Activated CD8-positive, alpha-beta memory T cell treated with anti-CD3 and anti-CD28 coated beads, Interleukin-2, amount 10 ng/mL, durations not matched to agents 7 days and 5 days (primary cell): Measurements from ENCODE around the gene ZC3HAV1L. TPM values are rescaled to one million over a fixed set of nuclear protein-coding genes. Genes with fewer than 3 reads are reported as not detected.

Experiments used
- ATAC-seq: fragments of 150-1000 bp; cut with Tn5 transposase; one replicate; pipeline ENCODE4 v1.10.0; 2021; ENCODE audit warnings: moderate library complexity
- CTCF ChIA-PET: fragments of 350-600 bp; sonication (Branson Sonifier 250); formaldehyde crosslinking; loops from one replicate; lab custom pipeline; 2021; ENCODE audit warnings: antibody characterized with exemption; lab: Charles Lee
- DNase-seq: peaks from one replicate; pipeline ENCODE4 v3.0.0-alpha.2; 2020
- H3K27ac Mint-ChIP-seq: one replicate; pipeline ENCODE4 v1.8.0; 2021; ENCODE audit warnings: mild to moderate bottlenecking, mixed read lengths
- H3K27me3 Mint-ChIP-seq: one replicate; pipeline ENCODE4 v1.8.0; 2021; ENCODE audit warnings: mixed read lengths
- H3K36me3 Mint-ChIP-seq: one replicate; pipeline ENCODE4 v1.8.0; 2021; ENCODE audit warnings: mild to moderate bottlenecking, mixed read lengths
- H3K4me1 Mint-ChIP-seq: one replicate; pipeline ENCODE4 v1.8.0; 2021; ENCODE audit warnings: mixed read lengths
- H3K4me3 Mint-ChIP-seq: one replicate; pipeline ENCODE4 v1.8.0; 2021; ENCODE audit warnings: mild to moderate bottlenecking, moderate library complexity, mixed read lengths
- H3K9me3 Mint-ChIP-seq: one replicate; pipeline ENCODE4 v1.8.0; 2022; ENCODE audit warnings: low read depth, mixed read lengths
- total RNA-seq, 2 experiments: library from RNA; stranded (reverse); gene quantifications; one replicate each; pipeline ENCODE4 v1.2.3, GENCODE V29; 2021

ZC3HAV1L gene
- total RNA-seq, 2 experiments from 2014 or later: 15.7 to 17.9 TPM

- ATAC-seq (peak; percentile 61), DNase-seq (peak; percentile 68)
- CTCF ChIA-PET: interaction anchor here (0.9 to 1.8 kb wide), 3 partner anchors 11 to 47 kb away, joined by 3 to 6 read pairs (median 6); no protein-coding TSS in a partner anchor
- Mint-ChIP-seq H3K27me3 (no peaks in the 10 kb centered on the region), H3K9me3 (no peaks in the 10 kb centered on the region), H3K4me3 (no peak overlapping the region), H3K4me1 (peaks cover 76% of the 10 kb centered on the region), H3K36me3 (peaks cover 79% of the 10 kb centered on the region), H3K27ac (peak overlapping the region; percentile 79)
Measured at GRCh38 chr7:139047970-139048369, 12.1 kb upstream of the ZC3HAV1L start.

- peaks cover 81% of the 10 kb centered on the region for H3K4me1 Mint-ChIP-seq
- ATAC-seq (no peak), DNase-seq (peak; percentile 34)
- peaks cover 72% of the 10 kb centered on the region for H3K36me3 Mint-ChIP-seq
- H3K9me3 Mint-ChIP-seq: no peaks in the 10 kb centered on the region
- peak overlapping the region; percentile 23 for H3K4me3 Mint-ChIP-seq
- CTCF ChIA-PET: interaction anchor here (0.7 to 1.7 kb wide), 7 partner anchors 9 to 57 kb away, joined by 3 to 6 read pairs (median 3); no protein-coding TSS in a partner anchor
- H3K27me3 Mint-ChIP-seq: no peaks in the 10 kb centered on the region
- peak overlapping the region; percentile 90 for H3K27ac Mint-ChIP-seq
Measured at GRCh38 chr7:139046143-139046542, 10.3 kb upstream of the ZC3HAV1L start.

GRCh38 chr7:139044813-139045794 is 9.3 kb upstream of the ZC3HAV1L start:
- DNase-seq (peak; percentile 64), ATAC-seq (peak; percentile 27)
- Mint-ChIP-seq H3K36me3 (peaks cover 69% of the 10 kb centered on the region), H3K27me3 (no peaks in the 10 kb centered on the region), H3K9me3 (no peaks in the 10 kb centered on the region), H3K4me3 (peak overlapping the region; percentile 56), H3K27ac (peak overlapping the region; percentile 90), H3K4me1 (peaks cover 78% of the 10 kb centered on the region)
- CTCF ChIA-PET: interaction anchor here (0.7 to 1.7 kb wide), 9 partner anchors 10 to 70 kb away, joined by 3 to 6 read pairs (median 3); partner anchors contain the start of gene ZC3HAV1L

GRCh38 chr7:139043823-139044812 is 8.3 kb upstream of the ZC3HAV1L start:
- DNase-seq: peak; percentile 87
- CTCF ChIA-PET: interaction anchor here (0.9 to 1.5 kb wide), 4 partner anchors 9 to 71 kb away, joined by 3 to 4 read pairs (median 3); partner anchors contain the start of gene ZC3HAV1L
- peak; percentile 64 for ATAC-seq
- H3K27me3 Mint-ChIP-seq: peaks cover 2% of the 10 kb centered on the region
- peaks cover 69% of the 10 kb centered on the region for H3K4me1 Mint-ChIP-seq
- peak overlapping the region; percentile 90 for H3K27ac Mint-ChIP-seq
- H3K36me3 Mint-ChIP-seq: peaks cover 59% of the 10 kb centered on the region
- peak overlapping the region; percentile 56 for H3K4me3 Mint-ChIP-seq
- H3K9me3 Mint-ChIP-seq: no peaks in the 10 kb centered on the region

- ATAC-seq (no peak), DNase-seq (peak; percentile 38)
- Mint-ChIP-seq H3K4me3 (no peak overlapping the region), H3K36me3 (peaks cover 37% of the 10 kb centered on the region), H3K4me1 (peaks cover 56% of the 10 kb centered on the region), H3K9me3 (no peaks in the 10 kb centered on the region), H3K27ac (peak overlapping the region; percentile 56), H3K27me3 (peaks cover 7% of the 10 kb centered on the region)
- CTCF ChIA-PET: interaction anchor here (0.9 to 1.5 kb wide), 4 partner anchors 23 to 59 kb away, joined by 3 to 7 read pairs (median 3); no protein-coding TSS in a partner anchor
Measured at GRCh38 chr7:139041378-139042085, 5.7 kb upstream of the ZC3HAV1L start.

GRCh38 chr7:139038691-139039090 is 2.8 kb upstream of the ZC3HAV1L start:
- no peak overlapping the region for H3K27ac Mint-ChIP-seq
- H3K4me3 Mint-ChIP-seq: no peak overlapping the region
- DNase-seq (peak; percentile 34), ATAC-seq (no peak)
- no peaks in the 10 kb centered on the region for H3K9me3 Mint-ChIP-seq
- peaks cover 7% of the 10 kb centered on the region for H3K27me3 Mint-ChIP-seq
- CTCF ChIA-PET: no interaction called here
- peaks cover 47% of the 10 kb centered on the region for H3K4me1 Mint-ChIP-seq
- H3K36me3 Mint-ChIP-seq: peaks cover 17% of the 10 kb centered on the region

GRCh38 chr7:139036901-139037300 is 1.1 kb upstream of the ZC3HAV1L start:
- CTCF ChIA-PET: interaction anchor here (0.8 to 1.2 kb wide), 7 partner anchors 10 to 150 kb away, joined by 3 read pairs; no protein-coding TSS in a partner anchor
- H3K4me1 Mint-ChIP-seq: peaks cover 41% of the 10 kb centered on the region
- ATAC-seq: no peak

DNA sequence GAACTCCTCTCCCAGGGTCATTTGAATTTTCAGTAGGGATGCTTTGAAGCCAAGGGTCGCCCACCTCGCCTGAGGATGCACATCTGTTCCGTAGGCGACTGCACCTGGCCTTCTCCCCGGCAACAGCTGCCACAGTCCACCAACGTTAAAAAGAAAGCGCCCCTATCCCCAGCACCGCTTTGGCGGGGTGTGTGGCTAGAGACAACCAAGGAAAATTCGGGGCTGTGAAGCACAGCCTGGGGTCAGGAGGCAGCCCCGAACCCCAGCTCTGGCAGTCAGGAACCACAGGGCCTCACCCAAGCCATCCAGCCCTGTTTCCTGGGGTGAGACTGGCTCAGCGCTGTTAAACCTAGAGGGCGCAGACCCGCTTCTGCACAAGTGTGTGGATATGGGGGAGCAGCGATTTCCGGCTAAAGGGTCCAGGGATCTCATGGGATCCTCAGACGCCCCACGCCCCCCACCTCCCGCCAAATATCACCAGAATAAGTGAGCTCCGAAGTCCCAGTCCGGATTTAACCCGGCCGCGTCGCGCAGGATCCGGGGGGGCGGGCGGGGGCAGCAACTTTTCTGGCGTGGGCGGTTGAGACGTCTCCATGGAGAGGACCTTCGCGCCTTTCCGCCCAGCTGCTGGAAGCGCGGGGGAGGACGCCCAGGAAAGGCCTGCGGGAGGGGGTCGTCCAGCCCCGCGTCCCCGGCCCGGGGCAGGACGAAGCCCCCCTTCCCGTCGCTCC is 822 bp downstream of the ZC3HAV1L start:
- CTCF ChIA-PET: interaction anchor here (0.7 to 2.1 kb wide), 7 partner anchors 9 to 149 kb away, joined by 3 to 12 read pairs (median 6); no protein-coding TSS in a partner anchor
- Mint-ChIP-seq H3K36me3 (peaks cover 24% of the 10 kb centered on the region), H3K4me1 (peaks cover 31% of the 10 kb centered on the region), H3K9me3 (no peaks in the 10 kb centered on the region), H3K27ac (peak overlapping the region; percentile 77), H3K27me3 (peaks cover 7% of the 10 kb centered on the region), H3K4me3 (peak overlapping the region; percentile 75)
- ATAC-seq (peak; percentile 52), DNase-seq (peak; percentile 61)

More at GRCh38 chr7:139036901-139037300, 1.1 kb upstream of the ZC3HAV1L start:
- H3K27me3 Mint-ChIP-seq: peaks cover 7% of the 10 kb centered on the region
- peaks cover 18% of the 10 kb centered on the region for H3K36me3 Mint-ChIP-seq
- H3K9me3 Mint-ChIP-seq: no peaks in the 10 kb centered on the region
- peak; percentile 18 for DNase-seq
- H3K27ac Mint-ChIP-seq: no peak overlapping the region
- H3K4me3 Mint-ChIP-seq: peak overlapping the region; percentile 20

- no peaks in the 10 kb centered on the region for H3K9me3 Mint-ChIP-seq
- DNase-seq (no peak), ATAC-seq (no peak)
- H3K27ac Mint-ChIP-seq: peak overlapping the region; percentile 77
- H3K27me3 Mint-ChIP-seq: peaks cover 7% of the 10 kb centered on the region
- peaks cover 30% of the 10 kb centered on the region for H3K36me3 Mint-ChIP-seq
- peaks cover 31% of the 10 kb centered on the region for H3K4me1 Mint-ChIP-seq
- H3K4me3 Mint-ChIP-seq: peak overlapping the region; percentile 75
- CTCF ChIA-PET: interaction anchor here (1.0 to 2.1 kb wide), 6 partner anchors 9 to 148 kb away, joined by 3 to 12 read pairs (median 8); no protein-coding TSS in a partner anchor
Measured at GRCh38 chr7:139034336-139034735, 1.5 kb downstream of the ZC3HAV1L start.

- Mint-ChIP-seq H3K9me3 (no peaks in the 10 kb centered on the region), H3K27me3 (peaks cover 4% of the 10 kb centered on the region), H3K27ac (no peak overlapping the region), H3K36me3 (peaks cover 34% of the 10 kb centered on the region), H3K4me3 (peak overlapping the region; percentile 75), H3K4me1 (peaks cover 31% of the 10 kb centered on the region)
- DNase-seq (no peak), ATAC-seq (no peak)
- CTCF ChIA-PET: interaction anchor here (1.0 to 2.0 kb wide), 5 partner anchors 8 to 44 kb away, joined by 3 to 9 read pairs (median 6); no protein-coding TSS in a partner anchor
Measured at GRCh38 chr7:139033346-139034114, 2.3 kb downstream of the ZC3HAV1L start.

DNA sequence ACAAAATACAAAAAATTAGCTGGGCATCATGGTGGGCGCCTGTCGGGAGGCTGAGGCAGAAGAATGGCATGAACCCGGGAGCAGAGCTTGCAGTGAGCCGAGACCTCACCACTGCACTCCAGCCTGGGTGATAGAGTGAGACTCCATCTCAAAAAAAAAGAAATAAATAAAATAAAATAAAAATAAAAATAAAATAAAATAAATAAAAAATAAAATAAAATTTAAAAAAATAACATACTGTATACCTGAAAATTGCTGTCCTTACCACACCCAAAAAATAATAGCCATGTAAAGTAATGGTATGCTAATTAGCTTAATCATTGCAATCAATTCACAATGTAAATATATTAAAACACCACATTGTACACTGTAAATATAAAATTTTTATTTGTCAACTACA is 3.4 kb downstream of the ZC3HAV1L start:
- DNase-seq (no peak), ATAC-seq (no peak)
- Mint-ChIP-seq H3K27ac (no peak overlapping the region), H3K9me3 (no peaks in the 10 kb centered on the region), H3K27me3 (no peaks in the 10 kb centered on the region), H3K4me3 (no peak overlapping the region), H3K4me1 (peaks cover 28% of the 10 kb centered on the region), H3K36me3 (peaks cover 40% of the 10 kb centered on the region)
- CTCF ChIA-PET: interaction anchor here (2.0 kb wide), 1 partner anchor 42 kb away, joined by 6 read pairs; no protein-coding TSS in a partner anchor
